Kidney epithelial cell (primary cell): ENCODE results near the gene DOCK11. TPM values are rescaled to one million over a fixed set of nuclear protein-coding genes. Genes with fewer than 3 reads are reported as not detected.

Source experiments
- DNase-seq: peaks from one replicate; pipeline ENCODE4 v3.0.0-alpha.2; 2010; ENCODE audit warnings: low read depth
- H3K27me3 ChIP-seq: 2 replicates; pipeline ENCODE4 v1.6.0; 2011; ENCODE audit warnings: low read length; ENCODE audit not compliant: control insufficient read depth, insufficient read depth
- H3K36me3 ChIP-seq: 2 replicates; pipeline ENCODE4 v1.5.1; 2011; ENCODE audit warnings: low read length; ENCODE audit not compliant: control insufficient read depth, insufficient read depth
- H3K4me3 ChIP-seq: 2 replicates; pipeline ENCODE4 v1.5.1; 2011; ENCODE audit warnings: low read depth, mild to moderate bottlenecking, control low read depth, low read length
- CTCF ChIP-seq: IDR thresholded peaks from 2 replicates; pipeline ENCODE4 v1.5.1; 2011; ENCODE audit warnings: mild to moderate bottlenecking, moderate library complexity, low read length, control low read depth, inconsistent platforms; ENCODE audit not compliant: insufficient read depth, poor library complexity, severe bottlenecking
- total RNA-seq: library from RNA; depleted of rRNA; stranded (reverse); fragments of >200 nt; gene quantifications from 2 replicates; pipeline ENCODE4 v1.2.3, GENCODE V29; 2015

The DOCK11 gene
- total RNA-seq, 1 donor from 2014 or later = 10.9 TPM

- no peak for DNase-seq
- no peaks in the 10 kb centered on the region for H3K27me3 ChIP-seq
- H3K4me3 ChIP-seq = no peak overlapping the region
- no peaks in the 10 kb centered on the region for H3K36me3 ChIP-seq
- no peak for TF ChIP-seq CTCF
These were observed 64.9 kb downstream of the DOCK11 start for GRCh38 chrX:118560489-118560888.

GRCh38 chrX:118562582-118563164, 67.1 kb downstream of the DOCK11 start:
- DNase-seq = no peak
- no peak overlapping the region for H3K4me3 ChIP-seq
- no peaks in the 10 kb centered on the region for H3K27me3 ChIP-seq
- TF ChIP-seq CTCF = no peak
- no peaks in the 10 kb centered on the region for H3K36me3 ChIP-seq

GRCh38 chrX:118564498-118564897, 68.9 kb downstream of the DOCK11 start:
- Histone ChIP-seq H3K36me3 (no peaks in the 10 kb centered on the region), H3K27me3 (no peaks in the 10 kb centered on the region), H3K4me3 (no peak overlapping the region)
- TF ChIP-seq CTCF = no peak
- DNase-seq = no peak

- no peaks in the 10 kb centered on the region for H3K36me3 ChIP-seq
- no peak for DNase-seq
- H3K27me3 ChIP-seq = no peaks in the 10 kb centered on the region
- H3K4me3 ChIP-seq = no peak overlapping the region
- TF ChIP-seq CTCF = no peak
These were observed 70.2 kb downstream of the DOCK11 start for GRCh38 chrX:118565853-118566252.

GRCh38 chrX:118566359-118566758, 70.7 kb downstream of the DOCK11 start:
- DNase-seq = no peak
- Histone ChIP-seq H3K27me3 (no peaks in the 10 kb centered on the region), H3K36me3 (no peaks in the 10 kb centered on the region), H3K4me3 (no peak overlapping the region)
- no peak for TF ChIP-seq CTCF

- H3K4me3 ChIP-seq = no peak overlapping the region
- H3K36me3 ChIP-seq = no peaks in the 10 kb centered on the region
- no peak for TF ChIP-seq CTCF
- H3K27me3 ChIP-seq = no peaks in the 10 kb centered on the region
- DNase-seq = no peak
These were observed 74.1 kb downstream of the DOCK11 start for GRCh38 chrX:118569676-118570075.
